Ascending aorta (tissue), 2 donors: ENCODE data around the gene MCRIP1. TPM values are rescaled to one million over a fixed set of nuclear protein-coding genes. Genes with fewer than 3 reads are reported as not detected.

ENCODE experiments used
- DNase-seq, 2 donors: peaks; one replicate each; pipeline ENCODE4 v3.0.0-alpha.2; 2019; ENCODE audit warnings: low spot score in 2 of 2
- H3K27ac ChIP-seq, 2 donors: fragments of 200-600 bp; sonication (generic); one replicate each; pipeline ENCODE4 v1.5.1; 2016 to 2017; ENCODE audit warnings: mild to moderate bottlenecking in 1 of 2
- H3K27me3 ChIP-seq: fragments of 200-600 bp; sonication (generic); one replicate; pipeline ENCODE4 v1.5.1; 2017
- H3K36me3 ChIP-seq, 2 donors: fragments of 200-600 bp; sonication (generic); one replicate each; pipeline ENCODE4 v1.5.1; 2016
- H3K4me1 ChIP-seq, 2 donors: fragments of 200-600 bp; sonication (generic); one replicate each; pipeline ENCODE4 v1.5.1; 2016 to 2017; ENCODE audit warnings: mild to moderate bottlenecking in 1 of 2
- H3K4me3 ChIP-seq, 2 donors: fragments of 200-600 bp; sonication (generic); one replicate each; pipeline ENCODE4 v1.5.1; 2016 to 2017; ENCODE audit warnings: mild to moderate bottlenecking in 1 of 2
- H3K9me3 ChIP-seq, 2 donors: fragments of 200-600 bp; sonication (generic); one replicate each; pipeline ENCODE4 v1.5.1; 2016
- intact Hi-C: fragments of 100-400 bp; cut with DNase I; formaldehyde crosslinking; loops from one replicate; pipeline ENCODE4 v1.15.1; 2023
- total RNA-seq: library from RNA; depleted of rRNA; stranded (reverse); fragments of >200 nt; gene quantifications from one replicate; pipeline ENCODE4 v1.1.0, GENCODE V29; 2016
- TF ChIP-seq, protein P1 (sequence below), 3 experiments: fragments of 200-600 bp in 2 of 3; fragments of 450-650 bp in 1 of 3; sonication (generic) in 2 of 3; IDR thresholded peaks; one replicate each; pipeline ENCODE4 v1.5.1; 2016 to 2019; ENCODE audit warnings: antibody characterized with exemption in 3 of 3, mild to moderate bottlenecking in 1 of 3, moderate library complexity in 1 of 3

MCRIP1 gene
- total RNA-seq, 1 donor from 2014 or later: 149 TPM

GRCh38 chr17:81863833-81864768 is 31.0 kb upstream of the MCRIP1 start:
- Histone ChIP-seq H3K4me3 (no peak overlapping the region), H3K9me3 (no peaks in the 10 kb centered on the region), H3K4me1 (peaks cover 6 to 29% of the 10 kb centered on the region in 2 donors), H3K36me3 (peaks cover 15 to 39% of the 10 kb centered on the region in 2 donors), H3K27me3 (no peaks in the 10 kb centered on the region), H3K27ac (no peak overlapping the region)
- TF ChIP-seq, protein P1, sequence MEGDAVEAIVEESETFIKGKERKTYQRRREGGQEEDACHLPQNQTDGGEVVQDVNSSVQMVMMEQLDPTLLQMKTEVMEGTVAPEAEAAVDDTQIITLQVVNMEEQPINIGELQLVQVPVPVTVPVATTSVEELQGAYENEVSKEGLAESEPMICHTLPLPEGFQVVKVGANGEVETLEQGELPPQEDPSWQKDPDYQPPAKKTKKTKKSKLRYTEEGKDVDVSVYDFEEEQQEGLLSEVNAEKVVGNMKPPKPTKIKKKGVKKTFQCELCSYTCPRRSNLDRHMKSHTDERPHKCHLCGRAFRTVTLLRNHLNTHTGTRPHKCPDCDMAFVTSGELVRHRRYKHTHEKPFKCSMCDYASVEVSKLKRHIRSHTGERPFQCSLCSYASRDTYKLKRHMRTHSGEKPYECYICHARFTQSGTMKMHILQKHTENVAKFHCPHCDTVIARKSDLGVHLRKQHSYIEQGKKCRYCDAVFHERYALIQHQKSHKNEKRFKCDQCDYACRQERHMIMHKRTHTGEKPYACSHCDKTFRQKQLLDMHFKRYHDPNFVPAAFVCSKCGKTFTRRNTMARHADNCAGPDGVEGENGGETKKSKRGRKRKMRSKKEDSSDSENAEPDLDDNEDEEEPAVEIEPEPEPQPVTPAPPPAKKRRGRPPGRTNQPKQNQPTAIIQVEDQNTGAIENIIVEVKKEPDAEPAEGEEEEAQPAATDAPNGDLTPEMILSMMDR (IDR thresholded peaks at IDR 0.05): no peak
- no peak for DNase-seq
- intact Hi-C loops: loop anchor here (10.0 kb wide), 1 partner anchor 349 kb away; the partner anchor contains the start of gene ACTG1

- no peaks in the 10 kb centered on the region for H3K9me3 ChIP-seq
- DNase-seq: no peak
- peaks cover 12 to 39% of the 10 kb centered on the region in 2 donors for H3K36me3 ChIP-seq
- H3K27me3 ChIP-seq: no peaks in the 10 kb centered on the region
- H3K4me3 ChIP-seq: no peak overlapping the region
- intact Hi-C loops: loop anchor here (10.0 kb wide), 1 partner anchor 348 kb away; the partner anchor contains the start of gene ACTG1
- no peak overlapping the region for H3K27ac ChIP-seq
- TF ChIP-seq, protein P1 (IDR thresholded peaks at IDR 0.05): no peak
- H3K4me1 ChIP-seq: peaks cover 10 to 30% of the 10 kb centered on the region in 2 donors
Measured at GRCh38 chr17:81863123-81863675, 30.1 kb upstream of the MCRIP1 start.

DNA sequence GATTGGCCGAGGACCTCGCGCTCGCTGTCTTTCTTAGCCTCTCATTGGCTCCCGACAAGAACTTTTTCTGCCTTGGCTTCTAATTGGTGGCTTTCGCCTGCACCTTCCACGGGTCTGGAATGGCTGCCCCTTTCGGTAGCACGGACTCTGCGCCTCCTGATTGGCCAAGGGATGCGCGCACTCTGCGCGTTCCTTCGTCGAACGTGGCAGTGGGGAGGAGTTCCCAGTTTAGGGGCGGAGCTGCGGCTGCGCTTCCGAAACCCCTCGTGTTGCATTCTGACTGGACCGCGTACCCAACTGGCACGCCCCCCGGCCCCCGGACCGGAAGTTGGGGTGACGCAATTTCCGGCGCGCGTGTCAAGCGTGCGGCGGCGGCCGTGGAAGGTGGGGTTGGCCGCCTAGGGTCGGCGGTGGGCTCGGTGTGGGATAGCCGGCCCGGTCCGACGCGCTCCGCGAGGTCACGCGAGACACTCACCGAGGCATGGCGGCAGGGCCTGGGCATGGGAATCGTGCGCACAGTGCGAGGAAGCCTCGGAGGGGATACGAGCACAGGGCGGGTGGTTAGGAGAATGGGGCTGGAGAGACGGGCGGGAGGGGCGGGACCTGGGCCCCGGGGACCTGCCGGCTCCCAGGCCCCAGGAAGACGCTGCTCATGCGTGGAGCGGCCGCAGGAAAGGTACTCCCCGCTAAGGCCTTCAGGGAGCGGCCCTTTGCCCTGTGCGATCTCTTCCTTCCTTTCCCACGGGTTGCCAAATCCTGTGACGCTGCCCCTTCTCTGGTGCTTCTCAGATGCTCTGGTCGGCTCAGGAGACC is 27.9 kb upstream of the MCRIP1 start:
- intact Hi-C loops: loop anchor here (1.0 to 10.0 kb wide), 3 partner anchors 10 to 346 kb away; partner anchors contain the start of genes ACTG1 and ARHGDIA
- Histone ChIP-seq H3K27me3 (no peaks in the 10 kb centered on the region), H3K4me3 (peak overlapping the region; percentile 83 to 90), H3K27ac (peak overlapping the region; percentile 96), H3K4me1 (peaks cover 10 to 29% of the 10 kb centered on the region in 2 donors), H3K9me3 (no peaks in the 10 kb centered on the region), H3K36me3 (peaks cover 11 to 40% of the 10 kb centered on the region in 2 donors)
- TF ChIP-seq, protein P1 (IDR thresholded peaks at IDR 0.05): no peak
- DNase-seq: peak; percentile 99 to 100

- peaks cover 10 to 29% of the 10 kb centered on the region in 2 donors for H3K4me1 ChIP-seq
- TF ChIP-seq, protein P1 (IDR thresholded peaks at IDR 0.05): no peak
- H3K27me3 ChIP-seq: no peaks in the 10 kb centered on the region
- no peak for DNase-seq
- H3K4me3 ChIP-seq: peak within 1 kb of the TSS; percentile 87 to 91
- intact Hi-C loops: loop anchor here (1.0 to 10.0 kb wide), 3 partner anchors 11 to 345 kb away; partner anchors contain the start of genes ACTG1 and ARHGDIA
- H3K36me3 ChIP-seq: peaks cover 19 to 43% of the 10 kb centered on the region in 2 donors
- H3K9me3 ChIP-seq: no peaks in the 10 kb centered on the region
- peak within 1 kb of the TSS; percentile 96 for H3K27ac ChIP-seq
Measured at GRCh38 chr17:81859906-81860755, 27.0 kb upstream of the MCRIP1 start, which contains the start of gene P4HB. P4HB (minus strand) TSS chr17:81860535; CDS start chr17:81860471, 64 bp downstream.
